ENCODE results near the gene PPA1. TPM values are rescaled to one million over a fixed set of nuclear protein-coding genes. Genes with fewer than 3 reads are reported as not detected.

Gene PPA1
- total and polyA plus RNA-seq, 7 donors: 51.2 to 273 (median 99.5) TPM

DNA sequence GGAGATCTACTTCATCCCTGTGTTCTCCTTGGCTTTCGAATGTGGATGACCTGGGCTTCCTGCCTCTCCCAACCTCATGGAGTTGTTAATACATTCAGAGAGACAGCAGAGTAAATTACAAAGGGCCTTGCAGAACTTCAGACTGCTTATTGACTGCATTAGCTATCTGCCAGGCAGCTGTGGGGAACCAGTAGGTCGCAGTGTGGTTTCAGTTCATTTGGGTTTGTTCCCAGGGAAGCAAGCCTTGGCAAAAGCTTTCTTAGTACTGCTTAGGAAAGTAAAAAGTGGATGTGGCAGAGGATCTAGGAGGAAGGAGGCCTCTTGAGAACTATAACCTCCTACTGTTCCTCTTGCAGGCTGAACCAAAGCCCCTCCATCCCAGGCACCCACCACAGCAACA lies 41.4 kb upstream of the PPA1 start:
- intact Hi-C loops (cut with DNase I): no loop called here
- no peak overlapping the region for H3K27ac ChIP-seq
- WGBS, 2 donors: 75 to 81% methylated on average over 2 of the region's 2 CpGs

DNA sequence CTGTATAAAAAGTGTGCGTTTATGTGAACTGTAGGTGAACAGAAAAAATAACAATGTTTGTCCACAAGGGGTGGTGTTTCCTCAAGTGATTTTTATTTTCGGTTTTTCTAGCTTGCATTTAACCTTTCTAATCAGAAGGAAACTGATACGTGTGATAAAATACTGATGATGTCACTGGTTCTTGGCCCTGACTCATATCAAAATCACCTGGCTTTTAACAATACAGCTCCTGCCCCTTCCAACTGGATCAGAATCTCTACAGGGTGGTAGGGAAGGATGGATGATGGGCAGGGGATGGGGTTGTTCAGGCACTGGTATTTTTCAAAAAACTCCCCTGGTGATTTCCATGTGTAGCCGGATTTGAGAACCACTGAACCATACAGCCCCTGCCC lies 39.7 kb upstream of the PPA1 start:
- H3K4me3 ChIP-seq: no peak overlapping the region
- H3K27ac ChIP-seq: no peak overlapping the region
- no peaks in the 10 kb centered on the region for H3K36me3 ChIP-seq
- no peak for DNase-seq
- no peak for TF ChIP-seq EP300 (IDR thresholded peaks at IDR 0.05)
- TF ChIP-seq, protein P1, sequence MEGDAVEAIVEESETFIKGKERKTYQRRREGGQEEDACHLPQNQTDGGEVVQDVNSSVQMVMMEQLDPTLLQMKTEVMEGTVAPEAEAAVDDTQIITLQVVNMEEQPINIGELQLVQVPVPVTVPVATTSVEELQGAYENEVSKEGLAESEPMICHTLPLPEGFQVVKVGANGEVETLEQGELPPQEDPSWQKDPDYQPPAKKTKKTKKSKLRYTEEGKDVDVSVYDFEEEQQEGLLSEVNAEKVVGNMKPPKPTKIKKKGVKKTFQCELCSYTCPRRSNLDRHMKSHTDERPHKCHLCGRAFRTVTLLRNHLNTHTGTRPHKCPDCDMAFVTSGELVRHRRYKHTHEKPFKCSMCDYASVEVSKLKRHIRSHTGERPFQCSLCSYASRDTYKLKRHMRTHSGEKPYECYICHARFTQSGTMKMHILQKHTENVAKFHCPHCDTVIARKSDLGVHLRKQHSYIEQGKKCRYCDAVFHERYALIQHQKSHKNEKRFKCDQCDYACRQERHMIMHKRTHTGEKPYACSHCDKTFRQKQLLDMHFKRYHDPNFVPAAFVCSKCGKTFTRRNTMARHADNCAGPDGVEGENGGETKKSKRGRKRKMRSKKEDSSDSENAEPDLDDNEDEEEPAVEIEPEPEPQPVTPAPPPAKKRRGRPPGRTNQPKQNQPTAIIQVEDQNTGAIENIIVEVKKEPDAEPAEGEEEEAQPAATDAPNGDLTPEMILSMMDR (IDR thresholded peaks at IDR 0.05): peak in 3 of 4 experiments; percentile 28 to 36 (median 35)
- no peaks in the 10 kb centered on the region for H3K4me1 ChIP-seq
- peaks cover 0 to 3% (median 0%) of the 10 kb centered on the region in 4 donors for H3K9me3 ChIP-seq
- intact Hi-C loops (cut with DNase I): no loop called here
- WGBS, 2 donors: 10 to 21% methylated on average over 4 of the region's 4 CpGs
- H3K27me3 ChIP-seq: no peaks in the 10 kb centered on the region

More for the DNA sequence above, 41.4 kb upstream of the PPA1 start:
- Histone ChIP-seq H3K9me3 (peaks cover 0 to 3% (median 0%) of the 10 kb centered on the region in 4 donors), H3K36me3 (no peaks in the 10 kb centered on the region), H3K4me1 (no peaks in the 10 kb centered on the region), H3K27me3 (no peaks in the 10 kb centered on the region), H3K4me3 (no peak overlapping the region)
- DNase-seq: peak; percentile 30
- TF ChIP-seq, protein P1 (IDR thresholded peaks at IDR 0.05): no peak
- no peak for TF ChIP-seq POLR2A (IDR thresholded peaks at IDR 0.05)
- TF ChIP-seq EP300 (IDR thresholded peaks at IDR 0.05): no peak
- no peak for TF ChIP-seq POLR2AphosphoS5 (IDR thresholded peaks at IDR 0.05)

DNA sequence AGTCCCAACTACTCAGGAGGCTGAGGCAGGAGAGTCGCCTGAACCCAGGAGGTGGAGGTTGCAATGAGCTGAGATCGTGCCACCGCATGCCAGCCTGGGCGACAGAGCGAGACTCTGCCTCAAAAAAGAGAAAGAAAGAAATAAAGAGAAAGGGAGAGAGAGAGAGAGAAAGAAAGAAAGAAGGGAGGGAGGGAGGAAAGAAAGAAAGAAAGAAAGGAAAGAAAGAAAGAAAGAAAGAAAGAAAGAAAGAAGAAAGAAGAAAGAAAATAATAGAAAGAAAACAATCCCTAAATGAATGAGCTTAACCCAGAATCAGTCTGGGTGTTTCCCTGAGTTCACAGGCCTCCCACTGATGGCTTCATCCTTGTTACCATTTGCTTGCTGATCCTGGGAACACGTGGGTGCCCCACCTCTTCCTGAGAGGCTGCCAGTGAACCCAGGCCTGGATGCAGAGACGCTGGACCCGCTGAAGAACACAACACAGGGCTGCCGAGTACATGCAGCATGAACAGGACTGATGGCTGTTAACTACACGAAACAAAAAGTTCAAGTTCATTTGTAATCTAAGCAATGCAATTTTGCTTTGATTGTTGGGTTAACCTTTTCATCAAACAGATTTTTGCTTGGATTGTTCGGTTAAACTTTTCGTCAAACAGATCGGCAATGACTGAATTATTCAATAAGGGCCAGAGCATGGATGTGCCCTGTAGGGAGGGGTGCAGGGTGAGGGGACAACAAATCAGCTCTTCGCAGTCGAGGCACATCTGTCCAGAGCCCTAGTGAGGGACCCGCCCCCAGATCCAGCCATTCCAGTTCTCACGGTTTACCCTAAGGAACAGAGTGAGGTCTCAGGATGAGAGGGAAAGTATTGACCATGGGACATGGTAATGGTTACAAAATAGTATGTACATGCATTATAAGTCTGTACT lies 39.0 kb upstream of the PPA1 start:
- intact Hi-C loops (cut with DNase I): no loop called here
- 76 to 84% methylated on average over 17 of the region's 17 CpGs for WGBS, 2 donors

DNA sequence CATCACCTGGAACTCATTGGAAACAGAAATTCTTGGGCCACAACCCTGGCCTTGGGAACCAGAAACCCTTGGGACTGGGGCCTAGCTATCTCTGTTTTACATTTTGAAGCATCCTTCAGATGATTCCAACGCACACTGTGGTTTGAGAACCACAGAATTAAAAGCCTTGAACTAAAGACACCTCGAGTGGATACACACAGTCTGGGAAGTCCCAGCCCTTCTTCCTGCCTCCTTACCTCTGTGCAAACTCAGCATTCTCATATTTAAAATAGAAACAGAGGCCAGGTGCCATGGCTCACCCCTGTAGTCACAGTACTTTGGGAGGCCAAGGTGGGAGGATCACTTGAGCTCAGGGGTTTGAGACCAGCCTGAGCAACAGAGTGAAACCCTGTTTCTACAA lies 37.7 kb upstream of the PPA1 start:
- Histone ChIP-seq H3K27me3 (no peaks in the 10 kb centered on the region), H3K4me3 (no peak overlapping the region), H3K9me3 (peaks cover 0 to 3% (median 0%) of the 10 kb centered on the region in 4 donors), H3K27ac (no peak overlapping the region), H3K36me3 (no peaks in the 10 kb centered on the region), H3K4me1 (peaks cover 0 to 5% (median 0%) of the 10 kb centered on the region in 4 donors)
- WGBS, 2 donors: 70 to 83% methylated on average over 2 of the region's 2 CpGs
- intact Hi-C loops (cut with DNase I): no loop called here
- TF ChIP-seq EP300 (IDR thresholded peaks at IDR 0.05) (no peak), POLR2A (IDR thresholded peaks at IDR 0.05) (no peak), POLR2AphosphoS5 (IDR thresholded peaks at IDR 0.05) (no peak)
- TF ChIP-seq, protein P1 (IDR thresholded peaks at IDR 0.05): no peak
- DNase-seq: no peak

More for the DNA sequence above, 39.0 kb upstream of the PPA1 start:
- H3K27me3 ChIP-seq: no peaks in the 10 kb centered on the region
- no peak overlapping the region for H3K4me3 ChIP-seq
- no peaks in the 10 kb centered on the region for H3K36me3 ChIP-seq
- TF ChIP-seq POLR2A (IDR thresholded peaks at IDR 0.05): no peak
- TF ChIP-seq EP300 (IDR thresholded peaks at IDR 0.05): no peak
- TF ChIP-seq POLR2AphosphoS5 (IDR thresholded peaks at IDR 0.05): no peak
- TF ChIP-seq, protein P1 (IDR thresholded peaks at IDR 0.05): no peak
- no peak overlapping the region for H3K27ac ChIP-seq
- peaks cover 0 to 3% (median 0%) of the 10 kb centered on the region in 4 donors for H3K9me3 ChIP-seq
- peaks cover 0 to 4% (median 0%) of the 10 kb centered on the region in 4 donors for H3K4me1 ChIP-seq
- no peak for DNase-seq

Data from sigmoid colon (tissue), 7 donors.